ENCODE data around the gene CDR2L.

GRCh38 chr17:75044716-75045115 lies 57.3 kb downstream of the CDR2L start:
- TF ChIP-seq POLR2A (IDR thresholded peaks at IDR 0.05) (no peak), CTCF (IDR thresholded peaks at IDR 0.05 in 4 of 5, conservative IDR thresholded peaks at IDR 0.05 in 1 of 5) (no peak)

Data from gastrocnemius medialis (tissue), 4 donors.